Bone marrow (tissue), 2 donors: ENCODE measurements around the gene IQGAP2.
A peak's percentile ranks its signal among the peaks of the same experiment; 100 is the strongest.

ENCODE experiments used
- DNase-seq, 2 donors: peaks; one replicate each; lab custom pipeline; 2025; lab: John Stamatoyannopoulos, UW

IQGAP2 gene

GRCh38 chr5:76688836-76689235, 285.8 kb downstream of the IQGAP2 start:
- no peak for DNase-seq

DNA sequence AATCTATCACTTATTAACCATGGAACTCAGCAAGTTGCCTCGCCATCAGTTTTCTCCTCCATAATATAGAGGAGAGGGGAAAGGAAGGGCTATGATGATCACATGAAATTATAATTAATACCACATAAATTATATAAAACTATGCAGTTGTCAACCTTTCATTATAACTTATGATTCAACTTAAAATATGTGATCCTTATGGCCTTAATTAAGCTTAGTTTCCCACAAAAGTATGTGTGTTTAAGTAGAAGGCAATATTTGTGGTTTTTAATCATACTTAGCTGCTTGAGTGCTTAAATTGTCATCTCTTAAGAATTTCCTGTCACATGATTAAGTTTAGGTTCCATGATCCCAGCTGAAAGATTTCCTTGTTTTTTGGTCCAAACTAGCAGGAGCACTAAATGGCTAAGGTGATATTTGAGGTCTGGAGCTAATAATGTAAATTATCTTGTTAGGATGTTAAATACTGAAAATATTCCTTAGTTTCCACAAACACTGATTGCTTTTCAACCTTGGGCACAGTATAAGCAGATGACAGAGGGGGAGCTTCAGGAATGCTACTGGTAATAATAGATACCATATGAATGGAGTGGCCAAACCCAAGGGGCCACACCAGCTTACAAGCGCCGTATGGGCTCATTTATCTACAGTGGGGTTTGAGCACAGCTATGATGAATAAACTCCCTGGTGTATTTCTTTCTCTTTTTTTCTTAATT, 286.4 kb downstream of the IQGAP2 start:
- no peak for DNase-seq

DNA sequence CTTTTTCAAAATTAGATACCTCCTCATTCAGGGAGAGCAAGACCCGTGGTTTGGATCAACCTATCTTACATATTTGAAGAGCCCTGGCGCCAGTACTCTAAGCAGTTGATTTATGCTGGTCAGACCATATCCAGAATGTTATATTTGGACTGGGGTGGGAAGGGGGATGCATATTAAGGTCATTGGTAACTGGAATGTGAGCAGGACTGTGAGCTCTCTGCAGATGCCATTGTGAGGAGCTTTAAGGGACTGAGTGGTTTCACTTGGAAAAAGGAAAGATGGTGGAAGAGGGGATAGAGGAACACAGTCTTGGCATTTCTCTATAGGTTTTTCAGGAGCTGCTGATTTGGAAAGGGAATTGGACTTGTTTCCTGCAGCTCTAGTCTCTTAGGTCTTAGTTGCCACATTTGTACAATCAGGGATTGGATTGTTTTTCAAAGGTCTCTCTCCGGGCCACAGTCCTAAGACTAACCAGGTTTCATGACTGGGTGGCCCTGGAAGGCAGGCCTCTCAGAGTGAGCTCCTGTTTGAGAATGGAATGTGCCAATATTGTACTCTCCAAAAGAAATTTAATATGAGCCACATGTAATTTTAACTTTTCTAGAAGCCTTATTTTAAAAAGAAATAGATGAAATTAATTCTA, 287.1 kb downstream of the IQGAP2 start:
- no peak for DNase-seq

- DNase-seq: no peak
These were observed 287.8 kb downstream of the IQGAP2 start for GRCh38 chr5:76690704-76691466.

DNA sequence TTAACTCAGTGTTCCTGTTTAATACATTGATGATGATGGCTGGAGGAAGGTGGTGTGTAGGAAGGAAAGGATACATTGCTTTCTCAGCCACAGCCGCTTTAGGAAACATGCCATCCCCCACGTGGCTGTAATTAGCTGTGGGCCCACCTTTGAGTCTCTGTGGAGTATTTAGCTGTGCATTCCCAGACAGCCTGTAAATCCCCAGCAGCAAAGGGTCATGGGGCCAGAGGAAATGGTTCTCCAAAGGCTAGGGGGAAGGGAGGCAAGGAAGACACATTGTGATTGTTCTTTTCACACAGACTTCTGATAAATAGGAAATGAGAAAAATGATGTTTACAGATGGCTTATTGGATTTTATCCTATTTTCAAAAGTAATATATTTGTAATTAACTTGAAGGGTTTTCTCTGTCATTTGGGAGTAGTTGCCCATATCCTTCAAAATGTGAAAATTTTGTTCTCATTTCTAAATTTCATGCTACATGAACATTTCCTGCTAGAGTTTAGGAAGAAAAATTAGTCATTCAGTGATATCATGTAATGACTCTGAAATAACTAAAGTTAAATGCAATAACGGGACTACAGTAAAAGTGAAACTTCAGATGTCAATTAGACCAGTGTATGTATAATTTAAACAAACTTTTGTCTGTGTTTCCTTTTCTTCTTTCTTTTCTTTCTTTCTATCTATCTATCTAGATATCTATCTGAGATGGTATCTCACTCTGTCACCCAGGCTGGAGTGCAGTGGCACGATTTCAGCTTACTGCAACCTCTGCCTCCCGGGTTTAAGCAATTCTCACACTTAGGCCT, 288.6 kb downstream of the IQGAP2 start:
- no peak for DNase-seq

GRCh38 chr5:76692274-76692540, 289.1 kb downstream of the IQGAP2 start:
- no peak for DNase-seq

DNA sequence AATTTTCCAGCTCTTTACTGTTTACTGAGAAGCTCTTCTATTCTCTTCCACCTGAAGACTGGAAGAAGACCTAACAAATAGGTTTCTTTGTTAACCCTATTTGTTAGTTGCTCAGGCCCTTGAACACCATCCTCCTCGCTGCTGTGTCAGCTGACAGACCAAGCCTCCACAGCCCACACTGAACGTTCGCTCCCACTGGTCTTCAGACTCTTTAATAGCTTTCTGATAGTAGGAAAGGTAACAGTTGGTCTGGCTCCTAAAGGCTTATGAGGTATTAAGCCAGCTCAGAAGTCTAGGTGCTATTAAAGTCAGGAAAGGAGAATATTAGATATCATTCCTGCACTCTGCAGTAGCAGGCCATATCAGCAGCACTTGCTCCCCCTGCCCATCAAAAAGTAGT, 289.6 kb downstream of the IQGAP2 start:
- DNase-seq: no peak

DNA sequence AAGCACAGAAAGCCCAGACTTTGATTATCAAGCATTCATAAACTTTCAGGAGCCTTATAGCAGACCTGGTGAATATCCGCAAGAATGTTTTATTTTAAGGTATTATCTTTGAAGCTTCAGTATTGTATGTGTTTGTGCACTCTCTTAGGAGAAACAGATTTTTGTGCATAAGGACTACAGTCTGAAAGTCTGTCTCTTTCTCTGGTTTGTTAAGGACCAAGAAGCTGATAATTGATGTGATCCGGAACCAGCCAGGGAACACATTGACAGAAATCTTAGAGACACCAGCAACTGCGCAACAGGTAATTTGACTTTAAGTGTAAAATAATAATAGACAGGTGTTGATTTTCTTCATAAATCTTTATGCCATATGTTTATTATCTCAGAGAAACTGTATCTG, 290.1 kb downstream of the IQGAP2 start:
- no peak for DNase-seq

DNA sequence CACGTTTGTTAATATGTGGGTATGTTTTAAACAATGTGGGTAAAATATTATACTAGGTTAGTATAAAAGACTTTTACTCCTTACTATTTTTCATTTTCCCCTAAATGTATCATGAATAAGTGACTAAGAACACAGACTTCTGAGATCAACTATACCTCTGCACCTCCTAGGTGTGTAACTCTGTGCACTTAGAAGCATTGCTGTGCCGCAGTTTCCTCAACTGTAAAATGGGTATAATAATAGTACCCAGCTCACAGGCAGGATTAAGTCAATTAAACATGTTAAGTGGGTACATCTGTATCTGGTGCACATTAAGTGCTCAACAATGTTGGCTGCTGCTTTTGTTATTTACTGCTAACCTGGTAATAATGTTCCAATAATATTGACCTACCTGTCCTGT, 291.2 kb downstream of the IQGAP2 start:
- no peak for DNase-seq

GRCh38 chr5:76695346-76695745, 292.3 kb downstream of the IQGAP2 start:
- DNase-seq: no peak

DNA sequence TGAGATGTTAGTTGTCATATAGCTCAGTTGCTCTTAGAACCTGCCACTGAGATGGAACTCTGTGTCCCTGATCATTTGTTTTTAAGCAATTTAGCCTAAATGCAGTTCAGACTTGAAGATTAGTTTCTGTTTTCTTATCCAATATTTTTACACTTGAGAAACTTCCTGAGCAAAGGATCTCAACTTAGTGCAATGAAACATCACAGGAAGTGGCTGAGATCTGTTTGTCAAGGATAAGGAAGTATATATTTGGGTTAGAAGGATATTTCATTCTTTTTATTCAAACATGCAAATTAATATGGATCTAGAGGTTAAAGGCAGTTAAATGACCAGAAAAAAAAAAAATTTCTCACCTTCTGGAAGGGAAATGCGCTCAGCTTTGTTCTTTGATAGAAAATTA, 293.2 kb downstream of the IQGAP2 start:
- DNase-seq: peak in 1 of 2 donors; percentile 44

DNA sequence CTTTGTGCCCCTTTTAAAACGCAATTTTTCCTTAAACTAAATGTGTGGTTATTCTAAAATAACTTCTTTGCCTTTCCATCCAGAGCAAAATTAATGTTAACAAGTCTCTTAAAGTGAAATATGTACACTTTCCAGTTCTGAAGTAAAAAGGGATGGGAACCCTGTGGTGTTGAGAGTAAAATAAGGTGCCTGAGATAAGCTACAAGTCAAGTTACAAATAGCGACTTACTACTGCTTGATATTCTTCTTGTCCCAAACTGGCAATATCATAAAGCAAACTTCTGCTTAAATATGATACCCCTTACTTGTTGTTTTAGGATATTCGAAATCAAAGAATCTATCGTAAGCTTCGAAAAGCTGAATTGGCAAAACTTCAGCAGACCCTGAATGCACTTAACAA, 294.6 kb downstream of the IQGAP2 start:
- no peak for DNase-seq

DNA sequence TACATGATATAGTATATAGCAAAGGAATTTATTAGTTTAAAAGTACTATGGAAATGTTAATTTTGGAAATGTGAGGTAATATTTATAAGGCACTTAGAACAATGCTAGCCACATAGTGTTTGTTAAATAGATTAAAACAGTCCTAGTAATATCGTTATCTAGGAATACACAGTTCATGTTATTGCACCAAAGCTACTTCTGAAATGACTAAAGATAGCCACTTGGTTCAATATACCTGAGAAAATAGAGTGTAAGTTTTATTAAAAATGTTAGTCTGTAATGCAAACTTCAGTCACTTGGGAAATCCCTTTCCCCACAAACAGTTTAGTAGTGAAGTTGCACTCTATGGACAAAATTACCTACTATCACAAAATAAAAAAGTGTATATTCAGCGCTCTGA, 297.5 kb downstream of the IQGAP2 start:
- DNase-seq: no peak

DNA sequence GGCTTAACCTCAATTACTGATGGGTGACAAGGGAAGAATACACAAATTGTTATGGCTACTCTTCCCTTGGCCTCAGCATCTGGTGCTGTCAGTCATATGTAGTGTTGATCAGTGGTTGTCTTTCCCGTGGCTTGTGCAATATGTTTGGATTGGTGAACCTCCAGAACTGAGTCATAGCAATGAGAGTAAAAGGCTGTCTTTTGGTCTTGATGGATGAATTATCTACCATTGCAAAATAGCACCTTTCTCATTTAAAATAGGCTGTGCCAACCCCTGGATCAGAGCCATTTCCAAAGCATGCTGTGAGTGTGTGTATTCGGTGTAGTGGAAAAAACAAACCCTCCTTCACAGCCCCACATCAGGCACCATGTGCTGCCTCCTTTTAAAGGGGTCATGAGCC, 298.2 kb downstream of the IQGAP2 start:
- no peak for DNase-seq

- DNase-seq: no peak
These were observed 300.6 kb downstream of the IQGAP2 start for GRCh38 chr5:76703707-76704106.

GRCh38 chr5:76704131-76704663, 301.1 kb downstream of the IQGAP2 start:
- DNase-seq: no peak

DNA sequence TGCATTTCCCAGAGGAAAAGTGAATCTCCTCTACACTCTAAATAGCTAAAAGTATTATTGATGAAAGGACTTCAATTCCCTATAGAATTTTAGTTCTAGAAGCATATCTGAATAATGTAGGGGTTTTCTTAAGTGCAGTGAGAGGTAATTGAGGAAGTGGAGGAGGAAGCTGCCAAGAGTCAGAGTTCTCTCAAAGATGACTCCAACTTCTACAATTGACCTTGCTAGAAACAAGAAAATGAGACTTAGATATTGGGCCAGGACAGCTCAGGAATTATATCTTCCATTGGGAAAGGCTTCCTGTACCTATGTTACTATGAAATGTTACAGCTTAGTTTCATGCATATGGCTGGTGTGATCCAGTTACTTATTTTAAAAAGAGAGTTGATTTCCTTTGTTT, 302.5 kb downstream of the IQGAP2 start:
- DNase-seq: peak in 1 of 2 donors; percentile 57

DNA sequence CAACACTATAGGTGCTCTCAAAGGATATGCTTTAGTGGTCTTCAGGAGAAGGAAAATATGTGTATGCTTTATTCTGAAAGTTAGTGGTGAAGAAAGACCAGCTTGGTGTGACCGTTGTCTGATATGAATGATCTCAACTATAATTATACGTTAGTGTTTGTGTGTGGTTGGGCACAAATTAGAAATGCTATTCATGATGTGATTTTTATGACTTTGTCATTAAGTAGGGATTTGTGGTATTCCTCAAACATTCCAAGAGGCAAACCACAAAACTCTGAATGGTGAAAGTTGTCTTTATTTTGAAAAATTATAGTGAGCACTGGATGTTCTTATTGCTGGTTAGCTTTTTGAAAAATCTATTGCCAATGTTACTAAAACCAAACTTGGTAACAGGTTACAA, 306.7 kb downstream of the IQGAP2 start:
- no peak for DNase-seq

DNA sequence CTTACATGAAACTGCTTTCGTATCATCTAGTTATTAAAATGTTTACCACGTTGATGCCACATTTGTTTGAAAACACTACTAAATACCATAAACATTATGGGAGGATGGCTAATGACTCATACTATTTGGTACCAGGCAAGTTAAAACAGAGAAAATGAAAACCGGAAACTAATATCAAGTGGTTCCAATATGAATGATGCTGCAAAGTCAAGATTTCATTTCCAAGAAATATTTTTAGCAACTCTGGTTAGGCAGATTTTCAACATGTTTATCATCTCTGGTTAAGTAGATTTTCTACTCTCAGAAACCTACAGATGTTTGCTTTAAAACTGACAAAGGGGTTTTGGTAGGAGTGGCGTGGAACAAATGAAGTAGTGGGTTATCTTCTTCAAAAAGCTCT, 307.9 kb downstream of the IQGAP2 start:
- DNase-seq: no peak

- DNase-seq: peak in 1 of 2 donors; percentile 23
These were observed 311.8 kb downstream of the IQGAP2 start for GRCh38 chr5:76714751-76715485.

- peak in 1 of 2 donors; percentile 44 for DNase-seq
These were observed 312.3 kb downstream of the IQGAP2 start for GRCh38 chr5:76715486-76715735.
